Caco-2 (cell line): ENCODE data around the gene ROBO1. TPM values are rescaled to one million over a fixed set of nuclear protein-coding genes. Genes with fewer than 3 reads are reported as not detected.

Source experiments
- BruUV-seq: library from RNA; stranded (reverse); fragments of 400-500 nt; replicated peaks from 2 replicates; lab custom pipeline; 2021; lab: Mats Ljungman, UMichigan
- CTCF ChIA-PET: fragments of 300-600 bp; sonication (Branson Sonifier 250); formaldehyde crosslinking; loops from one replicate; lab custom pipeline; 2022; ENCODE audit warnings: antibody characterized with exemption; lab: Charles Lee
- POLR2A ChIA-PET: fragments of 300-600 bp; sonication (Branson Sonifier 250); formaldehyde crosslinking; loops from one replicate; lab custom pipeline; 2022; ENCODE audit warnings: antibody characterized with exemption; lab: Charles Lee
- DNase-seq, 2 experiments: peaks; one replicate each; pipeline versions ENCODE4 v3.0.0 to v3.0.0-alpha.2; 2020 to 2022
- H3K27me3 ChIP-seq: replicated peaks from 2 replicates; pipeline ENCODE4 v1.6.0; 2011; ENCODE audit warnings: low read length; ENCODE audit not compliant: control insufficient read depth, insufficient read depth
- H3K36me3 ChIP-seq: 2 replicates; pipeline ENCODE4 v1.5.1; 2011; ENCODE audit warnings: low read length; ENCODE audit not compliant: control insufficient read depth, insufficient read depth
- H3K4me1 ChIP-seq: fragments of 250-450 bp; sonication (Bioruptor Pico); 2 replicates; pipeline ENCODE4 v1.5.1; 2020; ENCODE audit warnings: mild to moderate bottlenecking
- H3K4me3 ChIP-seq: 2 replicates; pipeline ENCODE4 v1.5.1; 2011; ENCODE audit warnings: low read depth, mild to moderate bottlenecking, control low read depth, low read length
- H3K9me3 ChIP-seq: fragments of 250-450 bp; sonication (Bioruptor Pico); 2 replicates; pipeline ENCODE4 v1.5.1; 2020; ENCODE audit warnings: mild to moderate bottlenecking, moderate library complexity
- H3K27ac Mint-ChIP-seq: one replicate; pipeline ENCODE4 v1.8.0; 2022; ENCODE audit warnings: mixed read lengths; ENCODE audit not compliant: unreplicated experiment
- H3K27me3 Mint-ChIP-seq: one replicate; pipeline ENCODE4 v1.8.0; 2022; ENCODE audit warnings: mixed read lengths; ENCODE audit not compliant: insufficient read depth, unreplicated experiment
- H3K36me3 Mint-ChIP-seq: one replicate; pipeline ENCODE4 v1.8.0; 2022; ENCODE audit warnings: mild to moderate bottlenecking, mixed read lengths; ENCODE audit not compliant: insufficient read depth, unreplicated experiment
- H3K4me1 Mint-ChIP-seq: one replicate; pipeline ENCODE4 v1.8.0; 2022; ENCODE audit warnings: low read depth, mixed read lengths; ENCODE audit not compliant: unreplicated experiment
- H3K4me3 Mint-ChIP-seq: one replicate; pipeline ENCODE4 v1.8.0; 2022; ENCODE audit warnings: mild to moderate bottlenecking, moderate library complexity, mixed read lengths; ENCODE audit not compliant: unreplicated experiment
- H3K9me3 Mint-ChIP-seq: one replicate; pipeline ENCODE4 v1.8.0; 2022; ENCODE audit warnings: mixed read lengths; ENCODE audit not compliant: unreplicated experiment
- intact Hi-C: fragments of 100-400 bp; cut with micrococcal nuclease; formaldehyde crosslinking; loops from one replicate; pipeline ENCODE4 v1.10.0; 2022; ENCODE audit not compliant: unreplicated experiment
- total RNA-seq: library from RNA; stranded (reverse); gene quantifications from 2 replicates; pipeline ENCODE4 v1.2.3, GENCODE V29; 2022
- TF ChIP-seq, protein P1 (sequence below), 2 experiments: fragments of 200-600 bp in 1 of 2; IDR thresholded peaks; 1 replicate in 1 of 2; 2 replicates in 1 of 2; pipeline versions ENCODE4 v1.5.1 to v1.8.0; 2011 to 2022; ENCODE audit warnings: antibody characterized with exemption in 1 of 2, control low read depth in 1 of 2, inconsistent platforms in 1 of 2, low read depth in 1 of 2, low read length in 1 of 2, mild to moderate bottlenecking in 1 of 2, moderate library complexity in 1 of 2; ENCODE audit not compliant: insufficient read depth in 1 of 2, severe bottlenecking in 1 of 2, unreplicated experiment in 1 of 2

ROBO1 gene
- total RNA-seq, 1 experiment from 2014 or later = 1.8 TPM

DNA sequence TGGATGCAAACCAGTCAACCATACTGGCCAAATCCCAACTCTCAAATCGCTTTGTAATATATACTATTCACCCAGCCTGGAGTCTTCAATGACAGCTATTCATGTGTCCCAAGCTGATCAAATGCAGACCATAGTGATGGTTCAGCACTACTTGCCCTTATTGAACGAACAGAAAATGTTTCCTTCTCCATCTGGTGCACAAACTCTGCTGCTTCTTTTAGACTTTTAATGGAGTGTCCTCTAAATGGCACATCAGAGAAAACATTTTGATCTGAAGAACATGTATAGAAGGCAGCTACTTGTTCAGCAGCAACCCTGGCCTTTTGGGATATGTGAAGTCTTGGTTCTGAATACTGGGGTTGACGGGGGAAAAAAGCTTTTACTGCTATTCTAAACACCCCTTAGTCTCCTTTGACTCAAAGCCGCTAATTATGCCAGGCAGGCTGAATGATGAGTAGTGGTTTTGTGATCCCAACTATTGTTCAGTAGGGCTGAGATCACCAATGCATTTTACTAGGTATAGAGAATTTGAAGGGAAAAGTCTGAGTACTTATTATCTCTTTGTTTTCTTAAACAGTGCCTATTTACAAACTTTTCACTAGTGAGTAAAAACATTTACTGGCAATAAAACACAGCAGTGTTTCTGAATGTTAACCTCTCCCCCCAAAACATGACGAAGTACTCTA is 781.2 kb downstream of the ROBO1 start:
- DNase-seq = no peak
- H3K4me3 Mint-ChIP-seq = no peak overlapping the region
- no TSS peak for BruUV-seq
- Histone ChIP-seq H3K4me1 (no peaks in the 10 kb centered on the region), H3K27me3 (no peaks in the 10 kb centered on the region), H3K9me3 (no peaks in the 10 kb centered on the region), H3K36me3 (no peaks in the 10 kb centered on the region), H3K4me3 (no peak overlapping the region)
- TF ChIP-seq, protein P1, sequence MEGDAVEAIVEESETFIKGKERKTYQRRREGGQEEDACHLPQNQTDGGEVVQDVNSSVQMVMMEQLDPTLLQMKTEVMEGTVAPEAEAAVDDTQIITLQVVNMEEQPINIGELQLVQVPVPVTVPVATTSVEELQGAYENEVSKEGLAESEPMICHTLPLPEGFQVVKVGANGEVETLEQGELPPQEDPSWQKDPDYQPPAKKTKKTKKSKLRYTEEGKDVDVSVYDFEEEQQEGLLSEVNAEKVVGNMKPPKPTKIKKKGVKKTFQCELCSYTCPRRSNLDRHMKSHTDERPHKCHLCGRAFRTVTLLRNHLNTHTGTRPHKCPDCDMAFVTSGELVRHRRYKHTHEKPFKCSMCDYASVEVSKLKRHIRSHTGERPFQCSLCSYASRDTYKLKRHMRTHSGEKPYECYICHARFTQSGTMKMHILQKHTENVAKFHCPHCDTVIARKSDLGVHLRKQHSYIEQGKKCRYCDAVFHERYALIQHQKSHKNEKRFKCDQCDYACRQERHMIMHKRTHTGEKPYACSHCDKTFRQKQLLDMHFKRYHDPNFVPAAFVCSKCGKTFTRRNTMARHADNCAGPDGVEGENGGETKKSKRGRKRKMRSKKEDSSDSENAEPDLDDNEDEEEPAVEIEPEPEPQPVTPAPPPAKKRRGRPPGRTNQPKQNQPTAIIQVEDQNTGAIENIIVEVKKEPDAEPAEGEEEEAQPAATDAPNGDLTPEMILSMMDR (IDR thresholded peaks at IDR 0.05; ENCODE audit: insufficient read depth in 1 of 2, low read depth in 1 of 2, low read length in 1 of 2, severe bottlenecking in 1 of 2, unreplicated experiment in 1 of 2) = no peak
- intact Hi-C loops = loop anchor here (5.0 kb wide), 1 partner anchor 46 kb away; no protein-coding TSS in a partner anchor
- ChIA-PET CTCF (no interaction called here), POLR2A (no interaction called here)
- H3K27ac Mint-ChIP-seq = no peak overlapping the region
- no peaks in the 10 kb centered on the region for H3K27me3 Mint-ChIP-seq
- no peaks in the 10 kb centered on the region for H3K36me3 Mint-ChIP-seq
- H3K9me3 Mint-ChIP-seq = no peaks in the 10 kb centered on the region
- H3K4me1 Mint-ChIP-seq = no peaks in the 10 kb centered on the region

DNA sequence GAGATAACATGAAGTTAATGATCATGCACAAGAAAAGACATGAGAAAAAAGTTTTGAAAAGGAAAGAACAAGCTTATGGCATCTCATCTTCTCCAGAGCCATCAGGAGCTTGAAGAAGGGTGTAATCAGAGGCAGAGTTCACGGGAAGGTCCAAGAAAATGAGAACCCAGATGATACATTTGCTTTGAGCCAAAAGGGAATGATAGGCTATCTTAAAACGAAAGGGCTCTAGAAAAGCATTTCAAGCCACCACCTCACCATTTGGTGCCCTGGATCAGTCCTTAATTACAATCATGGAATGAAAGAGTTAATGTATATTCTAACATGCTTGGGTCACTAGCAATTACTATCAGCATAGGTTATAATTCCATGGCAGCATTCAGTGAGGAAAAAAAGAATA is 781.8 kb downstream of the ROBO1 start:
- CTCF ChIA-PET = no interaction called here
- no peak for DNase-seq
- Histone ChIP-seq H3K36me3 (no peaks in the 10 kb centered on the region), H3K4me3 (no peak overlapping the region), H3K9me3 (no peaks in the 10 kb centered on the region), H3K27me3 (no peaks in the 10 kb centered on the region), H3K4me1 (no peaks in the 10 kb centered on the region)
- TF ChIP-seq, protein P1 (IDR thresholded peaks at IDR 0.05; ENCODE audit: insufficient read depth in 1 of 2, low read depth in 1 of 2, low read length in 1 of 2, severe bottlenecking in 1 of 2, unreplicated experiment in 1 of 2) = no peak
- intact Hi-C loops = loop anchor here (5.0 kb wide), 1 partner anchor 46 kb away; no protein-coding TSS in a partner anchor
- H3K4me3 Mint-ChIP-seq = no peak overlapping the region
- BruUV-seq = no TSS peak
- H3K4me1 Mint-ChIP-seq = no peaks in the 10 kb centered on the region
- no peaks in the 10 kb centered on the region for H3K27me3 Mint-ChIP-seq
- POLR2A ChIA-PET = no interaction called here
- H3K27ac Mint-ChIP-seq = no peak overlapping the region
- no peaks in the 10 kb centered on the region for H3K9me3 Mint-ChIP-seq
- no peaks in the 10 kb centered on the region for H3K36me3 Mint-ChIP-seq

DNA sequence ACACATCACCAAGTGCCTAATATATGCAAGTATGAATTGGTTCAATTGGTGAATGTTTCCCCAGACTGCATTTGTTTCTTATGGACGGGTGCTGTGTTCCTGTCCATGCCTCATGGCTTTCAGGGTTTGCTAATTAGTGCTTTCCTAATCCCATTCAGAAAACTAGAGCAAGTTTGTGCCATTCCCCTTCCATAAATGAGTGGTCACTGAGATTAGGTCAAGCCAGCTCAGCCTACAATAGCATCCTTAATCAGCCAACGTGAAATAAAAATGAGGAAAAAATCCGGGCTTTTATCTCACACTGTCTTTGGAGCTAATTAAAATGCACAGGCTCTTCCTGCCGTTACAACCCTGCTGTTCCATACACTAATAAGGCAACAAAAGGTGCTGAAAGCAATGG is 788.8 kb downstream of the ROBO1 start:
- no TSS peak for BruUV-seq
- Mint-ChIP-seq H3K4me1 (no peaks in the 10 kb centered on the region), H3K9me3 (no peaks in the 10 kb centered on the region), H3K27ac (no peak overlapping the region), H3K36me3 (no peaks in the 10 kb centered on the region), H3K27me3 (no peaks in the 10 kb centered on the region), H3K4me3 (no peak overlapping the region)
- H3K36me3 ChIP-seq = no peaks in the 10 kb centered on the region
- H3K4me3 ChIP-seq = no peak overlapping the region
- POLR2A ChIA-PET = no interaction called here
- intact Hi-C loops = no loop called here
- CTCF ChIA-PET = no interaction called here
- no peaks in the 10 kb centered on the region for H3K27me3 ChIP-seq
- no peaks in the 10 kb centered on the region for H3K4me1 ChIP-seq
- no peaks in the 10 kb centered on the region for H3K9me3 ChIP-seq
- DNase-seq = no peak
- TF ChIP-seq, protein P1 (IDR thresholded peaks at IDR 0.05; ENCODE audit: insufficient read depth in 1 of 2, low read depth in 1 of 2, low read length in 1 of 2, severe bottlenecking in 1 of 2, unreplicated experiment in 1 of 2) = no peak
